GM21423 (cell line): ENCODE data around the gene COLGALT1.

Experiments used
- ATAC-seq: cut with Tn5 transposase; IDR thresholded peaks from one replicate; pipeline ENCODE4 v1.9.1; 2021; ENCODE audit warnings: mild to moderate bottlenecking, moderate library complexity; ENCODE audit not compliant: unreplicated experiment

COLGALT1 gene

GRCh38 chr19:17618281-17618903, 62.9 kb downstream of the COLGALT1 start:
- no peak for ATAC-seq

GRCh38 chr19:17618936-17619335, 63.5 kb downstream of the COLGALT1 start:
- no peak for ATAC-seq

- ATAC-seq, result no peak
These were observed 65.2 kb downstream of the COLGALT1 start for GRCh38 chr19:17620696-17621095.

GRCh38 chr19:17623224-17623935, 67.9 kb downstream of the COLGALT1 start:
- no peak for ATAC-seq

GRCh38 chr19:17624314-17624991, 69.0 kb downstream of the COLGALT1 start:
- ATAC-seq, result no peak

- ATAC-seq, result no peak
These were observed 69.6 kb downstream of the COLGALT1 start for GRCh38 chr19:17625043-17625442.

- no peak for ATAC-seq
These were observed 70.5 kb downstream of the COLGALT1 start for GRCh38 chr19:17625980-17626379.

GRCh38 chr19:17626456-17627015, 71.1 kb downstream of the COLGALT1 start:
- no peak for ATAC-seq

- ATAC-seq, result no peak
These were observed 71.7 kb downstream of the COLGALT1 start for GRCh38 chr19:17627161-17627560.

GRCh38 chr19:17627921-17628320, 72.5 kb downstream of the COLGALT1 start:
- ATAC-seq, result no peak

GRCh38 chr19:17629760-17630159, 74.3 kb downstream of the COLGALT1 start:
- no peak for ATAC-seq

- no peak for ATAC-seq
These were observed 77.1 kb downstream of the COLGALT1 start for GRCh38 chr19:17632577-17632976.
